ENCODE data around the gene HELZ. TPM values are rescaled to one million over a fixed set of nuclear protein-coding genes. Genes with fewer than 3 reads are reported as not detected.

The HELZ gene
- total and polyA plus RNA-seq, 2 of the 8 experiments (the other 6 are each of a cell fraction or from before 2014, with no cell fraction given): 10.0 to 48.7 TPM

DNA sequence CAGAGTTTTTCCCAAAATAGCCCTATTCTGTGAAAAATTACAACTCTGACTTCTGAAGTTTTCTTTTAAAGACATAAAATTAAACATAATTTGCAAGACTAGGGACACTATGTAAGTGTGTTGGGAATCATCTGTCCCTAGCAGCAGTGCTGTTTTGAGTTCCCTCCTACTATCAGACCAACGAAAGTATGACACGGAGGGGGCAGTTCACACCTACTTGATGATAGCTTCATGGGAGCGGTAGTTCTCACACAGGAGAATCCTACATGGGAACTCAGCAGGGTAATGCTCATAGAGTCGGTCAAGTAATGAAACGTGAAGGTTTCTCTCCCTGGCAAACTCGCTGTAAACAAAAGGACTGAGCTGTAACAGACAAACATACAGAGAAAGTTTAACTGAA is 96.6 kb downstream of the HELZ start:
- H2BK15ac ChIP-seq (ENCODE audit: low read length): no peak overlapping the region
- TF ChIP-seq CHD2 (IDR thresholded peaks at IDR 0.05; ENCODE audit: low read length) (no peak), KDM4A (IDR thresholded peaks at IDR 0.05; ENCODE audit: low read depth, low read length, severe bottlenecking) (no peak), SUZ12 (IDR thresholded peaks at IDR 0.05; ENCODE audit: low read length) (no peak), ASH2L (IDR thresholded peaks at IDR 0.05; ENCODE audit: low read length) (no peak), E2F6 (IDR thresholded peaks at IDR 0.05) (no peak), TAF7 (optimal IDR thresholded peaks at IDR 0.05; ENCODE audit: borderline replicate concordance, low read depth, low read length) (no peak), CEBPB (IDR thresholded peaks at IDR 0.05; ENCODE audit: low read depth, low read length) (no peak), FOSL1 (IDR thresholded peaks at IDR 0.05; ENCODE audit: insufficient read depth, low read depth, low read length) (no peak)
- TF ChIP-seq, protein P1, sequence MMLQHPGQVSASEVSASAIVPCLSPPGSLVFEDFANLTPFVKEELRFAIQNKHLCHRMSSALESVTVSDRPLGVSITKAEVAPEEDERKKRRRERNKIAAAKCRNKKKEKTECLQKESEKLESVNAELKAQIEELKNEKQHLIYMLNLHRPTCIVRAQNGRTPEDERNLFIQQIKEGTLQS (IDR thresholded peaks at IDR 0.05; ENCODE audit: insufficient read depth, low read depth, low read length): no peak
- no peak overlapping the region for H3K27ac ChIP-seq (ENCODE audit: low read depth, low read length)
- H3K79me1 ChIP-seq (ENCODE audit: low read depth, low read length): no peaks in the 10 kb centered on the region
- no peaks in the 10 kb centered on the region for H3K9me3 ChIP-seq (ENCODE audit: insufficient read depth in 2 of 2, low read depth in 1 of 2, low read length in 1 of 2)
- ChIA-PET POLR2A (ENCODE audit: partially characterized antibody) (interaction anchor here (1.1 kb wide), 1 partner anchor 17 kb away, joined by 3 read pairs; no protein-coding TSS in a partner anchor), CTCF (ENCODE audit: partially characterized antibody) (interaction anchor here (0.6 to 2.9 kb wide), 4 partner anchors 9 to 253 kb away, joined by 3 to 8 read pairs (median 3); no protein-coding TSS in a partner anchor)
- no peak overlapping the region for H2AK5ac ChIP-seq (ENCODE audit: low read depth, low read length)
- H3K23me2 ChIP-seq (ENCODE audit: low read depth, low read length): no peaks in the 10 kb centered on the region
- no peak overlapping the region for H2AFZ ChIP-seq (ENCODE audit: low read length)
- H2BK12ac ChIP-seq (ENCODE audit: low read depth, low read length): no peak overlapping the region
- H3K36me3 ChIP-seq (ENCODE audit: control insufficient read depth in 2 of 4, insufficient read depth in 4 of 4, low read length in 3 of 4): peaks cover 0 to 31% (median 6%) of the 10 kb centered on the region in 4 experiments; a peak in 6 of 8 replicates
- no peak overlapping the region for H3K18ac ChIP-seq (ENCODE audit: extremely low read depth, low read length)
- no peak overlapping the region for H3K23ac ChIP-seq (ENCODE audit: insufficient read length)
- no peak overlapping the region for H2BK120ac ChIP-seq (replicated peaks; ENCODE audit: low read depth, low read length)
- no peak overlapping the region; the same call in 1 of the 2 replicates for H4K8ac ChIP-seq (ENCODE audit: extremely low read depth, insufficient read depth, low read length)
- H3K4me1 ChIP-seq (replicated peaks in 1 of 4; ENCODE audit: control insufficient read depth in 3 of 4, insufficient read depth in 4 of 4, low read length in 3 of 4): peaks cover 0 to 9% (median 1%) of the 10 kb centered on the region in 4 experiments; a peak in 4 of 7 replicates
- no peak overlapping the region for H3K56ac ChIP-seq (replicated peaks; ENCODE audit: insufficient read length, low read depth, low read length)
- no peaks in the 10 kb centered on the region for H4K20me1 ChIP-seq (replicated peaks in 1 of 2; ENCODE audit: control insufficient read depth in 1 of 2, insufficient read depth in 2 of 2, low read length in 2 of 2)
- H3K4me3 ChIP-seq (ENCODE audit: extremely low read depth in 1 of 4, insufficient read depth in 2 of 4, low read depth in 3 of 4, low read length in 4 of 4): no peak overlapping the region
- DNase-seq (ENCODE audit: low read depth in 1 of 2, low spot score in 2 of 2) (no peak), FAIRE-seq (no peak)
- no peak overlapping the region for H4K5ac ChIP-seq (ENCODE audit: insufficient read length, low read depth, low read length)
- H3K14ac ChIP-seq (ENCODE audit: insufficient read length): no peak overlapping the region
- H3K4ac ChIP-seq (replicated peaks; ENCODE audit: insufficient read length, low read depth, low read length): no peak overlapping the region
- no peaks in the 10 kb centered on the region for H3K27me3 ChIP-seq (replicated peaks in 1 of 4; ENCODE audit: control insufficient read depth in 3 of 4, extremely low read depth in 1 of 4, insufficient read depth in 3 of 4, low read length in 3 of 4)
- 96% methylated on average over 6 of the region's 6 CpGs; no CpG with 5 or more reads in 1 of the 2 experiments for WGBS, 2 experiments (ENCODE audit: extremely low coverage in 1 of 2, insufficient coverage in 1 of 2, insufficient read length in 1 of 2, insufficient replicate concordance in 2 of 2, low coverage in 1 of 2, low lambda C conversion rate in 2 of 2, missing lambda C conversion rate in 1 of 2)
- H4K91ac ChIP-seq (replicated peaks; ENCODE audit: insufficient read length, low read length): no peak overlapping the region
- H2BK20ac ChIP-seq (ENCODE audit: low read length): no peak overlapping the region
- H3K9ac ChIP-seq (replicated peaks in 1 of 4; ENCODE audit: extremely low read depth in 1 of 4, low read depth in 3 of 4, low read length in 3 of 4): no peak overlapping the region
- no peaks in the 10 kb centered on the region for H3K79me2 ChIP-seq (ENCODE audit: control insufficient read depth in 1 of 2, insufficient read depth in 2 of 2, low read length in 2 of 2)
- H3K4me2 ChIP-seq (ENCODE audit: insufficient read depth in 1 of 2, low read depth in 2 of 2, low read length in 2 of 2): no peak overlapping the region
- H2BK5ac ChIP-seq (ENCODE audit: low read depth, low read length): no peak overlapping the region
